ENCODE data around the gene C18orf54.

DNA sequence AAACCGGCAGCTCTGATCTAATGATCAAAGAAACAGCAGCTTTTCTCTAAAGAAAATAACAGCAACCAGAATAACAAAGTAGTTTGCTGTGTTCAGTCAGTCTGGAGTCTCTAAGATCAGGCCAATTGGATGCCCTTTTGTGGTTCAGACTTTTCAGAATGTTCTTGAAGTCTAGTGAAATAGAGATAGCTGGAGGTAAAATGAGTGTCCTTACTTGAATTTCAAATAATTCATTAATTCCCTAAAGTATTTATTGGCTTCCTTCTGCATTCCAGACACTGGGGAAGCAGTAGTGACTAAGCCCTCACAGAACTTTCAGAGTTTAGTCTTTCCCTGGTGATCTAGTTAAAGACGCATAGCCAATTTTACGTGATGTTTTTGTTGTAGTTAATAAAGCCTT is 58.7 kb downstream of the C18orf54 start:
- no peak for TF ChIP-seq POLR2A (IDR thresholded peaks at IDR 0.05)
- TF ChIP-seq, protein P1, sequence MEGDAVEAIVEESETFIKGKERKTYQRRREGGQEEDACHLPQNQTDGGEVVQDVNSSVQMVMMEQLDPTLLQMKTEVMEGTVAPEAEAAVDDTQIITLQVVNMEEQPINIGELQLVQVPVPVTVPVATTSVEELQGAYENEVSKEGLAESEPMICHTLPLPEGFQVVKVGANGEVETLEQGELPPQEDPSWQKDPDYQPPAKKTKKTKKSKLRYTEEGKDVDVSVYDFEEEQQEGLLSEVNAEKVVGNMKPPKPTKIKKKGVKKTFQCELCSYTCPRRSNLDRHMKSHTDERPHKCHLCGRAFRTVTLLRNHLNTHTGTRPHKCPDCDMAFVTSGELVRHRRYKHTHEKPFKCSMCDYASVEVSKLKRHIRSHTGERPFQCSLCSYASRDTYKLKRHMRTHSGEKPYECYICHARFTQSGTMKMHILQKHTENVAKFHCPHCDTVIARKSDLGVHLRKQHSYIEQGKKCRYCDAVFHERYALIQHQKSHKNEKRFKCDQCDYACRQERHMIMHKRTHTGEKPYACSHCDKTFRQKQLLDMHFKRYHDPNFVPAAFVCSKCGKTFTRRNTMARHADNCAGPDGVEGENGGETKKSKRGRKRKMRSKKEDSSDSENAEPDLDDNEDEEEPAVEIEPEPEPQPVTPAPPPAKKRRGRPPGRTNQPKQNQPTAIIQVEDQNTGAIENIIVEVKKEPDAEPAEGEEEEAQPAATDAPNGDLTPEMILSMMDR (IDR thresholded peaks at IDR 0.05), result no peak
